ENCODE results near the gene PNPLA8.
A peak's percentile ranks its signal among the peaks of the same experiment; 100 is the strongest.
"Not testable (repeated sequence)": the region's sequence is repeated elsewhere in the genome, so short reads cannot be mapped to it uniquely, and the experiment has no call there.

The PNPLA8 gene

GRCh38 chr7:108525985-108526767 lies at the start of gene PNPLA8:
Gene PNPLA8, minus strand, starts transcription at chr7:108526135. Its CDS starts 10,644 bp downstream, at chr7:108515491.
- DNase-seq: peak; percentile 99 to 100 (median 100)

- no peak for DNase-seq
These were observed 49.2 kb upstream of the PNPLA8 start for GRCh38 chr7:108575156-108575555.

- no peak for DNase-seq
These were observed 46.5 kb upstream of the PNPLA8 start for GRCh38 chr7:108572480-108572879.

GRCh38 chr7:108570146-108570755 lies 44.3 kb upstream of the PNPLA8 start:
- DNase-seq: peak in 5 of 6 experiments; percentile 25 to 65 (median 39)

- DNase-seq: peak; percentile 97 to 100 (median 99)
These were observed 43.6 kb upstream of the PNPLA8 start, which contains the start of the genes DNAJB9 and THAP5 for GRCh38 chr7:108569381-108570145. Gene DNAJB9, plus strand, starts transcription at chr7:108569874. Its CDS starts 1,853 bp downstream, at chr7:108571727. Gene THAP5, minus strand, starts transcription at chr7:108569706. Its CDS starts 137 bp downstream, at chr7:108569569.

- DNase-seq: peak in 1 of 6 experiments; percentile 59
These were observed 43.0 kb upstream of the PNPLA8 start for GRCh38 chr7:108568801-108569380.

GRCh38 chr7:108565987-108566386 lies 40.1 kb upstream of the PNPLA8 start:
- no peak for DNase-seq

GRCh38 chr7:108561047-108561619 lies 35.2 kb upstream of the PNPLA8 start:
- no peak for DNase-seq

- no peak for DNase-seq
These were observed 33.3 kb upstream of the PNPLA8 start for GRCh38 chr7:108559253-108559652.

- DNase-seq: no peak
These were observed 31.7 kb upstream of the PNPLA8 start for GRCh38 chr7:108557617-108558016.

GRCh38 chr7:108557191-108557590 lies 31.3 kb upstream of the PNPLA8 start:
- DNase-seq: no peak

GRCh38 chr7:108556665-108557064 lies 30.7 kb upstream of the PNPLA8 start:
- not testable (repeated sequence) for DNase-seq

- DNase-seq: not testable (repeated sequence)
These were observed 22.4 kb upstream of the PNPLA8 start for GRCh38 chr7:108548141-108548896.

GRCh38 chr7:108541478-108541877 lies 15.5 kb upstream of the PNPLA8 start:
- DNase-seq: no peak

GRCh38 chr7:108538685-108539084 lies 12.8 kb upstream of the PNPLA8 start:
- not testable (repeated sequence) for DNase-seq

- not testable (repeated sequence) for DNase-seq
These were observed 12.3 kb upstream of the PNPLA8 start for GRCh38 chr7:108538236-108538635.

GRCh38 chr7:108537229-108537628 lies 11.3 kb upstream of the PNPLA8 start:
- no peak for DNase-seq

GRCh38 chr7:108535744-108536143 lies 9.8 kb upstream of the PNPLA8 start:
- no peak for DNase-seq

GRCh38 chr7:108535257-108535656 lies 9.3 kb upstream of the PNPLA8 start:
- no peak for DNase-seq

GRCh38 chr7:108533712-108534111 lies 7.8 kb upstream of the PNPLA8 start:
- no peak for DNase-seq

- DNase-seq: no peak
These were observed 3.4 kb upstream of the PNPLA8 start for GRCh38 chr7:108529341-108529740.

Measured in stimulated activated naive CD4-positive, alpha-beta T cell (primary cell).